ENCODE data around the gene CPNE6.

DNA sequence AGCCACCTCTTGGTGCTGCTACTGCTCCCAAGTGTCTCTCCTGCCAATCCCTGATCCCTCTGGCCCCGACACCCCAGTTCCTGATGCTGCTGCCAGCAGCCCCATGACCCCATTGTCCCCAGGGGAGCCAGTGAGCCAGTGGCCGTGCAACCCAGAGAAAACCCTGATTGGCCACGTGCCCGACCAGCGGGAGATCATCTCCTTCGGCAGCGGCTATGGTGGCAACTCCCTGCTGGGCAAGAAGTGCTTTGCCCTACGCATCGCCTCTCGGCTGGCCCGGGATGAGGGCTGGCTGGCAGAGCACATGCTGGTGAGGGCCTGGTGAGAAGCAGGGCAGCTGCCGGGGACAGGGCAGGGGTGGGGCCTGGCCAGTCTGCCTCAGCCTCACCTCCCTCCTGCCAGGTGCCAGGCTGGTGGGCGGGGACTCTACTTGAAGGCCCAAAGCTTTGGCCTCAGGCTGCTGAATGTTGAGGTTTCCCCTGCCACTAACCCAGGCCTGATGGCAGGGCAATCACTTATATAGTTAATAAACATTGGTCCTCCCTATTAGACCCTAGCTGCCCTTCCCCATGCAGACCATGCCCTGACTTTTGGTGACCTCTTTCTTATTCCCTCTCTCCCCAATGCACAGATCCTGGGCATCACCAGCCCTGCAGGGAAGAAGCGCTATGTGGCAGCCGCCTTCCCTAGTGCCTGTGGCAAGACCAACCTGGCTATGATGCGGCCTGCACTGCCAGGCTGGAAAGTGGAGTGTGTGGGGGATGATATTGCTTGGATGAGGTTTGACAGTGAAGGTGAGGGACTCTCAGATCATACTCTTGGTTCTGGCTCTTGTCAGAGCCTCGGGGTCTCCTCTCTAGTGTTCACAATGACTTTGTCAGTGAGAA, 27.8 kb downstream of the CPNE6 start:
- TF ChIP-seq JUND (IDR thresholded peaks at IDR 0.05) (no peak), MEF2A (IDR thresholded peaks at IDR 0.05; ENCODE audit: borderline replicate concordance, low read depth) (no peak), TAF1 (IDR thresholded peaks at IDR 0.05; ENCODE audit: borderline replicate concordance, low read depth, low read length) (no peak), MXI1 (IDR thresholded peaks at IDR 0.05; ENCODE audit: low read depth, low read length) (no peak)
- TF ChIP-seq, protein P1, sequence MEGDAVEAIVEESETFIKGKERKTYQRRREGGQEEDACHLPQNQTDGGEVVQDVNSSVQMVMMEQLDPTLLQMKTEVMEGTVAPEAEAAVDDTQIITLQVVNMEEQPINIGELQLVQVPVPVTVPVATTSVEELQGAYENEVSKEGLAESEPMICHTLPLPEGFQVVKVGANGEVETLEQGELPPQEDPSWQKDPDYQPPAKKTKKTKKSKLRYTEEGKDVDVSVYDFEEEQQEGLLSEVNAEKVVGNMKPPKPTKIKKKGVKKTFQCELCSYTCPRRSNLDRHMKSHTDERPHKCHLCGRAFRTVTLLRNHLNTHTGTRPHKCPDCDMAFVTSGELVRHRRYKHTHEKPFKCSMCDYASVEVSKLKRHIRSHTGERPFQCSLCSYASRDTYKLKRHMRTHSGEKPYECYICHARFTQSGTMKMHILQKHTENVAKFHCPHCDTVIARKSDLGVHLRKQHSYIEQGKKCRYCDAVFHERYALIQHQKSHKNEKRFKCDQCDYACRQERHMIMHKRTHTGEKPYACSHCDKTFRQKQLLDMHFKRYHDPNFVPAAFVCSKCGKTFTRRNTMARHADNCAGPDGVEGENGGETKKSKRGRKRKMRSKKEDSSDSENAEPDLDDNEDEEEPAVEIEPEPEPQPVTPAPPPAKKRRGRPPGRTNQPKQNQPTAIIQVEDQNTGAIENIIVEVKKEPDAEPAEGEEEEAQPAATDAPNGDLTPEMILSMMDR (IDR thresholded peaks at IDR 0.05), result no peak
- TF ChIP-seq, protein P2, sequence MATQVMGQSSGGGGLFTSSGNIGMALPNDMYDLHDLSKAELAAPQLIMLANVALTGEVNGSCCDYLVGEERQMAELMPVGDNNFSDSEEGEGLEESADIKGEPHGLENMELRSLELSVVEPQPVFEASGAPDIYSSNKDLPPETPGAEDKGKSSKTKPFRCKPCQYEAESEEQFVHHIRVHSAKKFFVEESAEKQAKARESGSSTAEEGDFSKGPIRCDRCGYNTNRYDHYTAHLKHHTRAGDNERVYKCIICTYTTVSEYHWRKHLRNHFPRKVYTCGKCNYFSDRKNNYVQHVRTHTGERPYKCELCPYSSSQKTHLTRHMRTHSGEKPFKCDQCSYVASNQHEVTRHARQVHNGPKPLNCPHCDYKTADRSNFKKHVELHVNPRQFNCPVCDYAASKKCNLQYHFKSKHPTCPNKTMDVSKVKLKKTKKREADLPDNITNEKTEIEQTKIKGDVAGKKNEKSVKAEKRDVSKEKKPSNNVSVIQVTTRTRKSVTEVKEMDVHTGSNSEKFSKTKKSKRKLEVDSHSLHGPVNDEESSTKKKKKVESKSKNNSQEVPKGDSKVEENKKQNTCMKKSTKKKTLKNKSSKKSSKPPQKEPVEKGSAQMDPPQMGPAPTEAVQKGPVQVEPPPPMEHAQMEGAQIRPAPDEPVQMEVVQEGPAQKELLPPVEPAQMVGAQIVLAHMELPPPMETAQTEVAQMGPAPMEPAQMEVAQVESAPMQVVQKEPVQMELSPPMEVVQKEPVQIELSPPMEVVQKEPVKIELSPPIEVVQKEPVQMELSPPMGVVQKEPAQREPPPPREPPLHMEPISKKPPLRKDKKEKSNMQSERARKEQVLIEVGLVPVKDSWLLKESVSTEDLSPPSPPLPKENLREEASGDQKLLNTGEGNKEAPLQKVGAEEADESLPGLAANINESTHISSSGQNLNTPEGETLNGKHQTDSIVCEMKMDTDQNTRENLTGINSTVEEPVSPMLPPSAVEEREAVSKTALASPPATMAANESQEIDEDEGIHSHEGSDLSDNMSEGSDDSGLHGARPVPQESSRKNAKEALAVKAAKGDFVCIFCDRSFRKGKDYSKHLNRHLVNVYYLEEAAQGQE (IDR thresholded peaks at IDR 0.05; ENCODE audit: low read depth, low read length), result no peak

Data from SK-N-SH (cell line).